Upper lobe of left lung (tissue), 6 donors: ENCODE measurements around the gene ZNF747. TPM values are rescaled to one million over a fixed set of nuclear protein-coding genes. Genes with fewer than 3 reads are reported as not detected.

Experiments
- ATAC-seq, 2 donors: fragments of 200-7000 bp; cut with Tn5 transposase; one replicate each; pipeline ENCODE4 v1.9.1; 2022; ENCODE audit warnings: mild to moderate bottlenecking in 2 of 2, moderate library complexity in 2 of 2; ENCODE audit not compliant: low FRiP score in 2 of 2
- DNase-seq, 2 donors: peaks; one replicate each; pipeline ENCODE4 v3.0.0-alpha.2; 2019 to 2020
- H3K27ac ChIP-seq, 4 donors: fragments of 200-600 bp; sonication (generic); one replicate each; pipeline ENCODE4 v1.5.1; 2016 to 2019
- H3K27me3 ChIP-seq, 4 donors: fragments of 200-600 bp; sonication (generic); one replicate each; pipeline ENCODE4 v1.5.1; 2017 to 2019
- H3K36me3 ChIP-seq, 4 donors: fragments of 200-600 bp; sonication (generic); one replicate each; pipeline ENCODE4 v1.5.1; 2016 to 2019
- H3K4me1 ChIP-seq, 4 donors: fragments of 200-600 bp; sonication (generic); one replicate each; pipeline ENCODE4 v1.5.1; 2018 to 2019
- H3K4me3 ChIP-seq, 4 donors: fragments of 200-600 bp; sonication (generic); one replicate each; pipeline ENCODE4 v1.5.1; 2017 to 2019; ENCODE audit warnings: mild to moderate bottlenecking in 2 of 4, moderate library complexity in 1 of 4
- H3K9me3 ChIP-seq, 4 donors: fragments of 200-600 bp; sonication (generic); one replicate each; pipeline ENCODE4 v1.5.1; 2018 to 2019
- CTCF ChIP-seq, 6 experiments: fragments of 450-650 bp in 4 of 6; fragments of 200-600 bp in 2 of 6; sonication (generic) in 2 of 6; IDR thresholded peaks; one replicate each; pipeline ENCODE4 v1.5.1; 2016 to 2019; ENCODE audit warnings: antibody characterized with exemption in 6 of 6
- EP300 ChIP-seq, 4 donors: sonication (generic); formaldehyde crosslinking; IDR thresholded peaks; one replicate each; pipeline ENCODE4 v1.5.1; 2017; ENCODE audit warnings: antibody characterized with exemption in 4 of 4, control low read depth in 2 of 4
- POLR2A ChIP-seq, 4 donors: fragments of 450-650 bp; IDR thresholded peaks; one replicate each; pipeline ENCODE4 v1.5.1; 2016 to 2017; ENCODE audit warnings: antibody characterized with exemption in 4 of 4, mild to moderate bottlenecking in 2 of 4
- POLR2AphosphoS5 ChIP-seq, 2 donors: sonication (generic); formaldehyde crosslinking; IDR thresholded peaks; one replicate each; pipeline ENCODE4 v1.5.1; 2017; ENCODE audit warnings: antibody characterized with exemption in 2 of 2
- WGBS, 2 donors: methylation state at CpG; one replicate each; pipeline ENCODE4 v1.1.5; 2017 to 2018; 5-methylcytosine and 5-hydroxymethylcytosine counted together
- total RNA-seq, 6 donors: library from RNA; depleted of rRNA in 4 of 6; stranded (reverse); fragments of >200 nt in 4 of 6; gene quantifications; one replicate each; pipeline versions ENCODE4 v1.1.0 to v1.2.1, GENCODE V29; 2016 to 2021
- donor health status: DM: no; HTN: no; CAD: no; lungs with moderate emphysema.
- donor health status: DM: no; HTN: yes; CAD: no; lungs with severe emphysema.

Gene ZNF747
- total RNA-seq, 6 donors from 2014 or later, result 11.0 to 15.5 (median 11.5) TPM

- peak overlapping the region in 2 of 4 donors; percentile 9 to 48 for H3K27ac ChIP-seq
- ATAC-seq (peak in 1 of 2 donors; percentile 75), DNase-seq (peak in 1 of 2 donors; percentile 81)
- peaks cover 2 to 29% (median 26%) of the 10 kb centered on the region in 4 donors for H3K36me3 ChIP-seq
- H3K9me3 ChIP-seq, result no peaks in the 10 kb centered on the region
- TF ChIP-seq POLR2A (IDR thresholded peaks at IDR 0.05) (no peak), POLR2AphosphoS5 (IDR thresholded peaks at IDR 0.05) (no peak)
- H3K27me3 ChIP-seq, result no peaks in the 10 kb centered on the region
- H3K4me3 ChIP-seq, result no peak overlapping the region
- peaks cover 7 to 29% (median 15%) of the 10 kb centered on the region in 4 donors for H3K4me1 ChIP-seq
- 59 to 60% methylated on average over 3 of the region's 3 CpGs for WGBS, 2 donors
Measured at GRCh38 chr16:30551781-30552180, 17.1 kb upstream of the ZNF747 start.

- Histone ChIP-seq H3K4me3 (no peak overlapping the region), H3K4me1 (peaks cover 4 to 16% (median 8%) of the 10 kb centered on the region in 4 donors), H3K9me3 (no peaks in the 10 kb centered on the region), H3K27ac (no peak overlapping the region), H3K36me3 (peaks cover 0 to 7% (median 3%) of the 10 kb centered on the region in 4 donors), H3K27me3 (no peaks in the 10 kb centered on the region)
- no peak for DNase-seq
- ATAC-seq, result no peak
- no peak for TF ChIP-seq CTCF (IDR thresholded peaks at IDR 0.05)
- no peak for TF ChIP-seq EP300 (IDR thresholded peaks at IDR 0.05)
- TF ChIP-seq POLR2AphosphoS5 (IDR thresholded peaks at IDR 0.05), result no peak
- no peak for TF ChIP-seq POLR2A (IDR thresholded peaks at IDR 0.05)
- WGBS, 2 donors, result 76 to 84% methylated on average over 8 of the region's 8 CpGs
Measured at GRCh38 chr16:30548416-30549253, 14.0 kb upstream of the ZNF747 start.

GRCh38 chr16:30546115-30546514 lies 11.5 kb upstream of the ZNF747 start:
- ATAC-seq, result peak in 1 of 2 donors; percentile 49
- no peaks in the 10 kb centered on the region for H3K27me3 ChIP-seq
- H3K9me3 ChIP-seq, result no peaks in the 10 kb centered on the region
- no peak for DNase-seq
- no peak for TF ChIP-seq POLR2A (IDR thresholded peaks at IDR 0.05)
- no peak for TF ChIP-seq CTCF (IDR thresholded peaks at IDR 0.05)
- no peak for TF ChIP-seq POLR2AphosphoS5 (IDR thresholded peaks at IDR 0.05)
- TF ChIP-seq EP300 (IDR thresholded peaks at IDR 0.05), result no peak
- no peaks in the 10 kb centered on the region for H3K36me3 ChIP-seq
- H3K27ac ChIP-seq, result no peak overlapping the region
- no peak overlapping the region for H3K4me3 ChIP-seq
- peaks cover 0 to 1% (median 0%) of the 10 kb centered on the region in 4 donors for H3K4me1 ChIP-seq
- 69 to 74% methylated on average over 8 of the region's 8 CpGs for WGBS, 2 donors

- no peak for ATAC-seq
Measured at GRCh38 chr16:30543067-30543466, 8.4 kb upstream of the ZNF747 start.

More at GRCh38 chr16:30543067-30543466, 8.4 kb upstream of the ZNF747 start:
- Histone ChIP-seq H3K27me3 (no peaks in the 10 kb centered on the region), H3K4me1 (no peaks in the 10 kb centered on the region), H3K27ac (no peak overlapping the region), H3K9me3 (no peaks in the 10 kb centered on the region), H3K4me3 (no peak overlapping the region), H3K36me3 (no peaks in the 10 kb centered on the region)
- WGBS, 2 donors, result 83% methylated on average over 5 of the region's 5 CpGs
- TF ChIP-seq CTCF (IDR thresholded peaks at IDR 0.05), result no peak
- TF ChIP-seq POLR2AphosphoS5 (IDR thresholded peaks at IDR 0.05), result no peak
- TF ChIP-seq EP300 (IDR thresholded peaks at IDR 0.05), result no peak
- no peak for TF ChIP-seq POLR2A (IDR thresholded peaks at IDR 0.05)
- DNase-seq, result no peak
